CD4-positive, alpha-beta T cell treated with Interleukin-17A for 4 hours (primary cell): ENCODE measurements around the gene TSG101.

Source experiments
- DNase-seq: peaks from one replicate; pipeline ENCODE4 v3.0.0-alpha.2; 2020; ENCODE audit warnings: mixed read lengths

Gene TSG101

GRCh38 chr11:18491924-18492323 is 34.8 kb downstream of the TSG101 start:
- no peak for DNase-seq

GRCh38 chr11:18490736-18491485 is 35.8 kb downstream of the TSG101 start:
- no peak for DNase-seq

GRCh38 chr11:18490319-18490718 is 36.4 kb downstream of the TSG101 start:
- DNase-seq = no peak

GRCh38 chr11:18485913-18486528 is 40.7 kb downstream of the TSG101 start:
- DNase-seq = no peak

GRCh38 chr11:18479063-18479462 is 47.7 kb downstream of the TSG101 start:
- DNase-seq = no peak

GRCh38 chr11:18472587-18472986 is 54.2 kb downstream of the TSG101 start:
- no peak for DNase-seq

GRCh38 chr11:18471995-18472394 is 54.7 kb downstream of the TSG101 start:
- DNase-seq = no peak

- DNase-seq = no peak
Observed at GRCh38 chr11:18468961-18469360, 57.8 kb downstream of the TSG101 start.

- no peak for DNase-seq
Observed at GRCh38 chr11:18468059-18468458, 58.7 kb downstream of the TSG101 start.

- no peak for DNase-seq
Observed at GRCh38 chr11:18466402-18466801, 60.3 kb downstream of the TSG101 start.

GRCh38 chr11:18463439-18463838 is 63.3 kb downstream of the TSG101 start:
- no peak for DNase-seq

- DNase-seq = no peak
Observed at GRCh38 chr11:18461909-18462308, 64.8 kb downstream of the TSG101 start.

GRCh38 chr11:18459634-18460033 is 67.1 kb downstream of the TSG101 start:
- DNase-seq = no peak

- DNase-seq = no peak
Observed at GRCh38 chr11:18457450-18457849, 69.3 kb downstream of the TSG101 start.

- no peak for DNase-seq
Observed at GRCh38 chr11:18455686-18456372, 70.9 kb downstream of the TSG101 start, which contains the start of gene LDHAL6A. LDHAL6A (plus strand) TSS chr11:18455856; CDS start chr11:18456681, 825 bp downstream.

GRCh38 chr11:18452927-18453326 is 73.8 kb downstream of the TSG101 start:
- DNase-seq = no peak

GRCh38 chr11:18449251-18449650 is 77.5 kb downstream of the TSG101 start:
- no peak for DNase-seq

GRCh38 chr11:18438691-18439090 is 88.1 kb downstream of the TSG101 start:
- no peak for DNase-seq
